ENCODE data around the gene NFXL1.

NFXL1 gene

DNA sequence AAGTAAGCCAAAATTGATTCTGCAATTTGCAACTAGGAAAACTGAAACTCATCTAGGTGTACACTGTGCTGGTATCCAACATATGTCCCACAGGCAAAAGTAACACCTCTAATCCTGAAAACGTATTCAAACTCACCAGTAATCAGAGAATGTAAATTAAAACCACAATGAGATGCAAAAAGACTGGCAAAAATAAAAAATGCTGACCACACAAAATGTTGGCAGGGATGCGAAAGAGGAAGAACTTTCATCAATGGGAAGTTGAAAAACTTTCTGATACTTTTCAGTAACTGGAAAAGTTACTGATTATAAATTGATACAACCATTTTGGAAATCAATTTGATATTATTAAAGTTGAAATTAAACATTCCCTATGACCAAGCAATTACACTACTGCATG is 56.4 kb downstream of the NFXL1 start:
- Histone ChIP-seq H3K4me1 (ENCODE audit: control insufficient read depth, insufficient read depth, low read length) (no peaks in the 10 kb centered on the region), H3K9me3 (ENCODE audit: control insufficient read depth, low read length) (no peaks in the 10 kb centered on the region), H3K27ac (ENCODE audit: insufficient read depth, low read depth, low read length, poor library complexity, severe bottlenecking) (no peak overlapping the region), H3K27me3 (ENCODE audit: control insufficient read depth, insufficient read depth, low read length, poor library complexity, severe bottlenecking) (no peaks in the 10 kb centered on the region), H3K36me3 (ENCODE audit: control insufficient read depth, insufficient read depth, low read length) (no peaks in the 10 kb centered on the region), H3K4me3 (ENCODE audit: insufficient read depth, low read depth, low read length) (no peak overlapping the region)
- WGBS, 2 experiments = 93 to 94% methylated on average over 2 of the region's 2 CpGs

DNA sequence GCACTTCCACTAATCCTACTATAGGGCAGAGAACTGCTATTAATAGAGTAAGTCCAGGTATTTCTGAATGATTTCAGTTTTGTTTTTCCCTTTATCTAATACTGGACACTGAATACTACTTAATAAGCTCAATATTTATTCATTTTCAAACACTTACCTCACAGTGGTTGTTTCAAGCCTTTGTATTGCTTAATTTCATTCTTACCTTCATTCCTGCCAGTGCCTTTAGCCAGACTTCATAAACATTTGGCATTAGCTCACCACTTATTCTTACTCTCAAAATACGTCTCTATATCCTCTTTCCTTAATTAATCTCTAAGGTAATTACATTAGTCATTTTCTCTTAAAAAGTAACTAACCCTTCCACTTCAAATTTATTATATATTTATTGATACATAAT is 57.7 kb downstream of the NFXL1 start:
- Histone ChIP-seq H3K4me3 (ENCODE audit: insufficient read depth, low read depth, low read length) (no peak overlapping the region), H3K4me1 (ENCODE audit: control insufficient read depth, insufficient read depth, low read length) (no peaks in the 10 kb centered on the region), H3K9me3 (ENCODE audit: control insufficient read depth, low read length) (no peaks in the 10 kb centered on the region), H3K36me3 (ENCODE audit: control insufficient read depth, insufficient read depth, low read length) (no peaks in the 10 kb centered on the region), H3K27me3 (ENCODE audit: control insufficient read depth, insufficient read depth, low read length, poor library complexity, severe bottlenecking) (no peaks in the 10 kb centered on the region), H3K27ac (ENCODE audit: insufficient read depth, low read depth, low read length, poor library complexity, severe bottlenecking) (no peak overlapping the region)
- WGBS, 2 experiments = 100% methylated on average over 1 of the region's 1 CpG

DNA sequence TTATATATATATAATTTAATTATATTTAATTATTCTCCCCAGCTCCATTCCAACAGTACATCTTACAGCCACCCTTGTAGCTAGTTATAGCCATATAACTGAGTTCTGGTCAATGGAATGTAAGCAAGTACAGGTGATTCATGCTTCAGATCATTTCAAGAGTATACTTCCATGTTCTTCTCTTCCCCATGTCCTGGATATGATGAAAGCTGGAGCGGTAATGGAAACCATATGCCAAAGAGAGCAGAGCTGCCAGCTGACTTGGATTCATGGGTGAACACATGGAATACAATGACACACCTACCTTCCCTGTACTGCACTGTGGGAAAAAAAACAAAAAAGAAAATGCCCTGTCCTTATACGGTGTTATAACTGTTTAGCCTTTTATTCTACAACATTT is 59.0 kb downstream of the NFXL1 start:
- H3K9me3 ChIP-seq (ENCODE audit: control insufficient read depth, low read length) = no peaks in the 10 kb centered on the region
- no peaks in the 10 kb centered on the region for H3K27me3 ChIP-seq (ENCODE audit: control insufficient read depth, insufficient read depth, low read length, poor library complexity, severe bottlenecking)
- no peak overlapping the region for H3K27ac ChIP-seq (ENCODE audit: insufficient read depth, low read depth, low read length, poor library complexity, severe bottlenecking)
- WGBS, 2 experiments = 89 to 100% methylated on average over 2 of the region's 2 CpGs
- H3K36me3 ChIP-seq (ENCODE audit: control insufficient read depth, insufficient read depth, low read length) = no peaks in the 10 kb centered on the region
- no peak overlapping the region for H3K4me3 ChIP-seq (ENCODE audit: insufficient read depth, low read depth, low read length)
- no peaks in the 10 kb centered on the region for H3K4me1 ChIP-seq (ENCODE audit: control insufficient read depth, insufficient read depth, low read length)

DNA sequence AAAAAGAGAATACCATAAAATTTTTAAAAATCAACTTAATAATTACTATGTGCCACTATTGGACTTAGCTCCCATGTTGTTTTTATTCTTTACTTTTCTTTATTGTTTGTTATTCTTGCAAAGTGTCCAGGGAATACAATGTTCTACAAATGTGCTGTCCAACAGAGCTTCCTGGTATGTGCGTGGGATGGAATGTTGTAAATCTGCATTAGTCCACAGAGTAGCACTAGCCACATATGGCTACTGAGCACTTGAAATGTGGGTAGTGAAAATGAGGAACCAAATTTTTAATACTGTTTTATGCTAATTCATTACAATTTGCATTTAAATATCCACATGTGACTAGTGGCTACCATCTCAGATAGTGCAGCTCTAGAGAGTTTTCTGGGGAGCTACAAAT is 62.2 kb downstream of the NFXL1 start:
- Histone ChIP-seq H3K9me3 (ENCODE audit: control insufficient read depth, low read length) (no peaks in the 10 kb centered on the region), H3K36me3 (ENCODE audit: control insufficient read depth, insufficient read depth, low read length) (no peaks in the 10 kb centered on the region), H3K27ac (ENCODE audit: insufficient read depth, low read depth, low read length, poor library complexity, severe bottlenecking) (no peak overlapping the region), H3K27me3 (ENCODE audit: control insufficient read depth, insufficient read depth, low read length, poor library complexity, severe bottlenecking) (no peaks in the 10 kb centered on the region), H3K4me3 (ENCODE audit: insufficient read depth, low read depth, low read length) (no peak overlapping the region), H3K4me1 (ENCODE audit: control insufficient read depth, insufficient read depth, low read length) (no peaks in the 10 kb centered on the region)
- 80 to 100% methylated on average over 1 of the region's 1 CpG for WGBS, 2 experiments

DNA sequence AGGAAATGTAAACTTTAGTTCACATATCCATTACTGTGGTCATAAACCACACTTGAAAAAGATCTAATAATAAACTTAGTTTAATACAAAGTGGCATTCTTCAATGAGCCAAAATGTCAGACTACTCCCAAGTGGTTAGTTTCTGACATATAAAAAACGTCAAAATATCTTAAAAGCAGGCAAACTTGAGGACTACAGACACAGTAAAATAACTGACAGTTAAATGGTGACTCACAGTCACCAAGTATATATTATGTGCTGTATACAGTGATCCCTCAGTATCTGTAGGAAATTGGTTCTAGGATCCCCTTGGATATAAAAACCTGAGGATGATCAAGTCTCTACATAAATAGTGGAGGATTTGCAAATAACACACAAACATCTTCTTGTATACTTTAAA is 64.9 kb downstream of the NFXL1 start:
- Histone ChIP-seq H3K27ac (ENCODE audit: insufficient read depth, low read depth, low read length, poor library complexity, severe bottlenecking) (no peak overlapping the region), H3K4me1 (ENCODE audit: control insufficient read depth, insufficient read depth, low read length) (no peaks in the 10 kb centered on the region), H3K9me3 (ENCODE audit: control insufficient read depth, low read length) (no peaks in the 10 kb centered on the region), H3K4me3 (ENCODE audit: insufficient read depth, low read depth, low read length) (no peak overlapping the region), H3K27me3 (ENCODE audit: control insufficient read depth, insufficient read depth, low read length, poor library complexity, severe bottlenecking) (no peaks in the 10 kb centered on the region), H3K36me3 (ENCODE audit: control insufficient read depth, insufficient read depth, low read length) (no peaks in the 10 kb centered on the region)
- 92 to 97% methylated on average over 1 of the region's 1 CpG for WGBS, 2 experiments

DNA sequence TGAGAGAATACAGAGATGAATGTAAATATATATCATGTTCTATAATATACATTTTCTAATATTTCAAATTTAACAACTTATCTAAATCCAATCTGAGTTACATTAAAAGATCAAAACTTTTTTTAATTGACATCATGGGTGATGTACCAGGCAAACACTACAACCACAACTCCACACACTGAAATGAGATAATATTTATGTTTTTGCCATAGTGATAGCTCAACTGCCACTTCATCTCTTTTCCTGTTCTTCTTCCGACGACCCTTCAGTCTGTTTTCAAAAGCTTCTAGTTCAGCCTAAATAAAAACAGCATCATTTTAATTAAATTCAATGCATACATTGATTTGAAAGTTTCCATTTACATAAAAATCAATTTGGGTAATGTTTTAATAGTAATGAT is 66.3 kb downstream of the NFXL1 start:
- no peaks in the 10 kb centered on the region for H3K4me1 ChIP-seq (ENCODE audit: control insufficient read depth, insufficient read depth, low read length)
- no peaks in the 10 kb centered on the region for H3K9me3 ChIP-seq (ENCODE audit: control insufficient read depth, low read length)
- no peaks in the 10 kb centered on the region for H3K27me3 ChIP-seq (ENCODE audit: control insufficient read depth, insufficient read depth, low read length, poor library complexity, severe bottlenecking)
- no peak overlapping the region for H3K4me3 ChIP-seq (ENCODE audit: insufficient read depth, low read depth, low read length)
- H3K36me3 ChIP-seq (ENCODE audit: control insufficient read depth, insufficient read depth, low read length) = no peaks in the 10 kb centered on the region
- 94% methylated on average over 2 of the region's 2 CpGs; no CpG with 5 or more reads in 1 of the 2 experiments for WGBS, 2 experiments
- H3K27ac ChIP-seq (ENCODE audit: insufficient read depth, low read depth, low read length, poor library complexity, severe bottlenecking) = no peak overlapping the region

DNA sequence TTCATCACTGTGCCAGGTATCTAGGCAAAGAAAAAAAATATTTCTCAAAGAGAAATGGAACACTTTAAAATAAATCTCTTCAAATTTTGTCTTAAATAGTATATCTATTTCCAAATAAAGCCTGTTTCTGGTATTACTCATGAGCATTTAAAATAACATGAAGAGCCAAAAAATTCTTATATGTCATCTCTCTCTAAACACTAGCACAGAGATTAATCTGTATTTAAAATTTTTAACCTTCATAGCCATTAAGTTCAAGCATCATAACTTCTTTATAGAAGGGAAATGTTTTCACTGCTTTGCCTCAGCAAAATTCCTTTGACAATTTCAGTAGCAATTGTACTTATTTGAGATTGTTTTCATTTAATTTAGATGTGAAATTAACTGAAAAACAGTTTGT is 71.4 kb downstream of the NFXL1 start:
- H3K4me1 ChIP-seq (ENCODE audit: control insufficient read depth, insufficient read depth, low read length) = no peaks in the 10 kb centered on the region
- peaks cover 10% of the 10 kb centered on the region for H3K27me3 ChIP-seq (ENCODE audit: control insufficient read depth, insufficient read depth, low read length, poor library complexity, severe bottlenecking)
- no peak overlapping the region for H3K4me3 ChIP-seq (ENCODE audit: insufficient read depth, low read depth, low read length)
- no peak overlapping the region for H3K27ac ChIP-seq (ENCODE audit: insufficient read depth, low read depth, low read length, poor library complexity, severe bottlenecking)
- H3K9me3 ChIP-seq (ENCODE audit: control insufficient read depth, low read length) = no peaks in the 10 kb centered on the region
- H3K36me3 ChIP-seq (ENCODE audit: control insufficient read depth, insufficient read depth, low read length) = no peaks in the 10 kb centered on the region

DNA sequence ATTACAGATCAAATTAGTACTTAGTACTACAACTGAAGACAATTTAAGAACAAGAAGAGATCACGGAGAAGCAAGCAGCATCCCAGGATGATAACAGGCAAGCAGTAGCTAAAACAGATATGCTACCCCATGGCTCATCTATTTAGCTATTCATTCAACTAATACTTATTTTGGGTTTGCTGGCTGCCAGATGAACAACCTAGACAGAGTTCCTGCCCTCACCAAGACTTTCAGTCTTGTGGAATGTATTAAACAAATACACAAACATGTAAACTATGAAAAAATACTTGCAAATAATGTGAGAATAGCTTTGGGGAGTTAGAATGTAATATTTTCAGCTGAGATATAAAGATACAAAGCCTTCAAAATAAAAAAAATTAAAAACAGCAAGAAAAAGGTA is 74.1 kb downstream of the NFXL1 start:
- Histone ChIP-seq H3K36me3 (ENCODE audit: control insufficient read depth, insufficient read depth, low read length) (no peaks in the 10 kb centered on the region), H3K4me1 (ENCODE audit: control insufficient read depth, insufficient read depth, low read length) (no peaks in the 10 kb centered on the region), H3K4me3 (ENCODE audit: insufficient read depth, low read depth, low read length) (no peak overlapping the region), H3K27me3 (ENCODE audit: control insufficient read depth, insufficient read depth, low read length, poor library complexity, severe bottlenecking) (peaks cover 28% of the 10 kb centered on the region), H3K9me3 (ENCODE audit: control insufficient read depth, low read length) (no peaks in the 10 kb centered on the region), H3K27ac (ENCODE audit: insufficient read depth, low read depth, low read length, poor library complexity, severe bottlenecking) (no peak overlapping the region)
- 93 to 100% methylated on average over 1 of the region's 1 CpG for WGBS, 2 experiments

DNA sequence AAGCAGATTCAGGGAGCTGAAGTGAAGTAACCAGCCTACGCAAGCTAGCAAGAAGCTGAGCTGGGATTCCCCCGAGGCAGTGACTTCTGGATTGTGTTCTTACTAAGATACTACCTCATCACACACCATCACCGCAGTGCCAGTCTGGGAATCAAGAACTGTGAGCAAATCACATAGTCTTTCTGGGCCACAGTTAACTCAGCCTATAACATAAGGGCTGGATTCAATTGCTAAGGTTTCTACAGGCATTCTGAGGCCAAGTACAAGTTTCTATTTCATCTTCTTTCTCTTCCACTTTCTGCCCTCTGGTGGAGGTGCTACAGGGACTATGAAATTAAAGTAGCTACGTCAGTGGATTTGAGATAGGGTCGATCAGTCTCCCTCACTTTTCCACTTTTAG is 75.1 kb downstream of the NFXL1 start:
- H3K9me3 ChIP-seq (ENCODE audit: control insufficient read depth, low read length) = no peaks in the 10 kb centered on the region
- H3K27ac ChIP-seq (ENCODE audit: insufficient read depth, low read depth, low read length, poor library complexity, severe bottlenecking) = no peak overlapping the region
- WGBS, 2 experiments = 67 to 68% methylated on average over 3 to 5 of the region's 5 CpGs
- peaks cover 28% of the 10 kb centered on the region for H3K27me3 ChIP-seq (ENCODE audit: control insufficient read depth, insufficient read depth, low read length, poor library complexity, severe bottlenecking)
- H3K36me3 ChIP-seq (ENCODE audit: control insufficient read depth, insufficient read depth, low read length) = no peaks in the 10 kb centered on the region
- no peak overlapping the region for H3K4me3 ChIP-seq (ENCODE audit: insufficient read depth, low read depth, low read length)
- no peaks in the 10 kb centered on the region for H3K4me1 ChIP-seq (ENCODE audit: control insufficient read depth, insufficient read depth, low read length)

DNA sequence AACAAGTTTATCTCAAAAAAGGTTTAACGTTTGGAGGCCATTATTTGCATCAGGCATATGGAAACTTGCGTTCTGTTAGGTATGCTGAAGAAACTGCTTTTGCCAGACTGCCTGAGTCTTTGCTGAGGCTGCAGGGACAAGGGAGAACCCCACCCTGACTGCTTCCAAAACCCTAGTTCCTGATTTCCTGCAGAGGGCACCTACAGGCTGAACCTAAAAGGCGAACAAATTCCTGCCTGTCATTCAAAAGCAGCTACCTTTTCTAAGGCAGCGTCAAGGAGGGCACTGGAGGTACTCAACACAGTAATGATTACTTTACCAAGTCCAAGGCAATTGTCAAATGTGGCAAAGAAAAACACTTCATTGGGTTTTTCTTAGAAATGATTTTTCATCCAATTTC is 75.9 kb downstream of the NFXL1 start:
- H3K9me3 ChIP-seq (ENCODE audit: control insufficient read depth, low read length) = no peaks in the 10 kb centered on the region
- no peak overlapping the region for H3K27ac ChIP-seq (ENCODE audit: insufficient read depth, low read depth, low read length, poor library complexity, severe bottlenecking)
- peaks cover 28% of the 10 kb centered on the region for H3K27me3 ChIP-seq (ENCODE audit: control insufficient read depth, insufficient read depth, low read length, poor library complexity, severe bottlenecking)
- H3K36me3 ChIP-seq (ENCODE audit: control insufficient read depth, insufficient read depth, low read length) = no peaks in the 10 kb centered on the region
- no peaks in the 10 kb centered on the region for H3K4me1 ChIP-seq (ENCODE audit: control insufficient read depth, insufficient read depth, low read length)
- WGBS, 2 experiments = 45 to 49% methylated on average over 4 of the region's 4 CpGs
- no peak overlapping the region for H3K4me3 ChIP-seq (ENCODE audit: insufficient read depth, low read depth, low read length)

DNA sequence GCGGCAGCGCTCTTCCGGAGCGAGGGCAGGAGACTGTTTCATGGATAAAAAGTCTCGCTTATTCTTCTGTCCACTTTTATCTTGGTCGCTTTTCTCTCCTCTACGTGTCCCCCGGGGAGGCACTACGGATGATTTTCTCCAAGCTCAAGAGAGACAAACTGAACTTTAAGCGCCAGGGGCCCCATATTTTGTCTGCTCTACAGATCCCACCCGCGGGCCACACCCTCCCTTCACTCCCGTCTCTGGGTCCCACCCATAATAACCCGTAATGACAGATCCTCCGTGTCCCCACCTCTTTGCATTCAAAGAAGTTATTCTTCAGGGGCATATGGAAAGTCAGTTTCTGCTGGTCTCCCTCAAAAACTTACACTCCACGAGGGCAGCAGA is 76.5 kb downstream of the NFXL1 start, which contains the start of gene CORIN:
CORIN (minus strand) TSS at position 160 of the 387 bp plus-strand sequence; CDS start at position 42, 118 bp downstream.
- H3K9me3 ChIP-seq (ENCODE audit: control insufficient read depth, low read length) = no peaks in the 10 kb centered on the region
- H3K27me3 ChIP-seq (ENCODE audit: control insufficient read depth, insufficient read depth, low read length, poor library complexity, severe bottlenecking) = peaks cover 28% of the 10 kb centered on the region
- H3K27ac ChIP-seq (ENCODE audit: insufficient read depth, low read depth, low read length, poor library complexity, severe bottlenecking) = no peak within 1 kb of the TSS
- no peaks in the 10 kb centered on the region for H3K4me1 ChIP-seq (ENCODE audit: control insufficient read depth, insufficient read depth, low read length)
- H3K4me3 ChIP-seq (ENCODE audit: insufficient read depth, low read depth, low read length) = peak within 1 kb of the TSS; percentile 47
- no peaks in the 10 kb centered on the region for H3K36me3 ChIP-seq (ENCODE audit: control insufficient read depth, insufficient read depth, low read length)
- WGBS, 2 experiments = 8 to 11% methylated on average over 15 to 16 of the region's 16 CpGs
